ENCODE results near the gene ZNF746.

The ZNF746 gene

GRCh38 chr7:149427893-149428292, 69.7 kb downstream of the ZNF746 start:
- in situ Hi-C loops (cut with MboI; ENCODE audit: low sequenced_read_pairs) = no loop called here

GRCh38 chr7:149427096-149427680, 70.4 kb downstream of the ZNF746 start:
- in situ Hi-C loops (cut with MboI; ENCODE audit: low sequenced_read_pairs) = no loop called here

- in situ Hi-C loops (cut with MboI; ENCODE audit: low sequenced_read_pairs) = no loop called here
Measured at GRCh38 chr7:149423449-149424110, 74.0 kb downstream of the ZNF746 start.

- in situ Hi-C loops (cut with MboI; ENCODE audit: low sequenced_read_pairs) = no loop called here
Measured at GRCh38 chr7:149422914-149423301, 74.7 kb downstream of the ZNF746 start.
